Umbilical cord (tissue), 2 donors: ENCODE data around the gene DOCK9. TPM values are rescaled to one million over a fixed set of nuclear protein-coding genes. Genes with fewer than 3 reads are reported as not detected.

Experiments
- DNase-seq: peaks from one replicate; pipeline ENCODE4 v3.0.0-alpha.2; 2015; ENCODE audit warnings: low spot score
- total RNA-seq: library from RNA; depleted of rRNA; stranded (reverse); fragments of >200 nt; gene quantifications from one replicate; pipeline ENCODE4 v1.2.3, GENCODE V29; 2014; ENCODE audit warnings: low replicate concordance; ENCODE audit not compliant: insufficient read depth

DOCK9 gene, protein sequence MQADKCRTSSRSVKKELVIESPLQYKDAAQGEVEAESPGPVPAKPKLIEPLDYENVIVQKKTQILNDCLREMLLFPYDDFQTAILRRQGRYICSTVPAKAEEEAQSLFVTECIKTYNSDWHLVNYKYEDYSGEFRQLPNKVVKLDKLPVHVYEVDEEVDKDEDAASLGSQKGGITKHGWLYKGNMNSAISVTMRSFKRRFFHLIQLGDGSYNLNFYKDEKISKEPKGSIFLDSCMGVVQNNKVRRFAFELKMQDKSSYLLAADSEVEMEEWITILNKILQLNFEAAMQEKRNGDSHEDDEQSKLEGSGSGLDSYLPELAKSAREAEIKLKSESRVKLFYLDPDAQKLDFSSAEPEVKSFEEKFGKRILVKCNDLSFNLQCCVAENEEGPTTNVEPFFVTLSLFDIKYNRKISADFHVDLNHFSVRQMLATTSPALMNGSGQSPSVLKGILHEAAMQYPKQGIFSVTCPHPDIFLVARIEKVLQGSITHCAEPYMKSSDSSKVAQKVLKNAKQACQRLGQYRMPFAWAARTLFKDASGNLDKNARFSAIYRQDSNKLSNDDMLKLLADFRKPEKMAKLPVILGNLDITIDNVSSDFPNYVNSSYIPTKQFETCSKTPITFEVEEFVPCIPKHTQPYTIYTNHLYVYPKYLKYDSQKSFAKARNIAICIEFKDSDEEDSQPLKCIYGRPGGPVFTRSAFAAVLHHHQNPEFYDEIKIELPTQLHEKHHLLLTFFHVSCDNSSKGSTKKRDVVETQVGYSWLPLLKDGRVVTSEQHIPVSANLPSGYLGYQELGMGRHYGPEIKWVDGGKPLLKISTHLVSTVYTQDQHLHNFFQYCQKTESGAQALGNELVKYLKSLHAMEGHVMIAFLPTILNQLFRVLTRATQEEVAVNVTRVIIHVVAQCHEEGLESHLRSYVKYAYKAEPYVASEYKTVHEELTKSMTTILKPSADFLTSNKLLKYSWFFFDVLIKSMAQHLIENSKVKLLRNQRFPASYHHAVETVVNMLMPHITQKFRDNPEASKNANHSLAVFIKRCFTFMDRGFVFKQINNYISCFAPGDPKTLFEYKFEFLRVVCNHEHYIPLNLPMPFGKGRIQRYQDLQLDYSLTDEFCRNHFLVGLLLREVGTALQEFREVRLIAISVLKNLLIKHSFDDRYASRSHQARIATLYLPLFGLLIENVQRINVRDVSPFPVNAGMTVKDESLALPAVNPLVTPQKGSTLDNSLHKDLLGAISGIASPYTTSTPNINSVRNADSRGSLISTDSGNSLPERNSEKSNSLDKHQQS (N-terminal part only)
- total RNA-seq = 37.8 TPM

DNA sequence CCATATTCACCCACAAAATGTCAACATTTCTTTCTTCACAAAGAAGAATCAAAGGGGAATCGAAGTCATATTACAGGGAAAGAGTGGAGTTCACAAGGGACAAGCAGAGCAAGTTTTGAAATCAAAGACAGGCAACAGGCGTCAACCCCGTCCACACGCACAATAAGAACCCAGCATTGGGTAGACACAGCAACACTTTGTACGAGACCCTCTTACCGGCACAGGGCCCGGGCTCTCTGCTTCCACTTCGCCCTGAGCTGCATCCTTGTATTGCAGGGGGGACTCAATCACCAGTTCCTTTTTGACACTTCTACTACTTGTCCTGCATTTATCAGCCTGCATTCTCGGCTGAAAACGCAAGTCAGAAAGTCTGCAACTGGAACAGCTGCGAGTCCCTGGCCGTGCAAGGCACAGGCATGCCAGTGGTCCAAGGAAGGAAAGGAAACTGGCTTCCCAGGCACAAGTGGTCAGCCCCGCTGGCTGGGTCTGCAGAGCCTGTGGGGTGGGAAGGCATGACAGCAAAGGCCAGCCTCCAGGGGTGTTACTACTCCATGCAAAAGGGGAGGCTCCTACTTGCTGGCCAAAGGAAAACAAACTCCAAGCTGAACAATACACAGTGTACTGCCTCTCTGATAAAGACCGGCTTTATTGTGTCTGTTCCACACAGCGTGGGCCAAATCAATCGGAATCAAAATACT, at the start of gene DOCK9:
TSS of gene DOCK9 (minus strand) at position 497 of the 698 bp plus-strand sequence. CDS start at position 342, 155 bp downstream.
- peak; percentile 86 for DNase-seq

DNA sequence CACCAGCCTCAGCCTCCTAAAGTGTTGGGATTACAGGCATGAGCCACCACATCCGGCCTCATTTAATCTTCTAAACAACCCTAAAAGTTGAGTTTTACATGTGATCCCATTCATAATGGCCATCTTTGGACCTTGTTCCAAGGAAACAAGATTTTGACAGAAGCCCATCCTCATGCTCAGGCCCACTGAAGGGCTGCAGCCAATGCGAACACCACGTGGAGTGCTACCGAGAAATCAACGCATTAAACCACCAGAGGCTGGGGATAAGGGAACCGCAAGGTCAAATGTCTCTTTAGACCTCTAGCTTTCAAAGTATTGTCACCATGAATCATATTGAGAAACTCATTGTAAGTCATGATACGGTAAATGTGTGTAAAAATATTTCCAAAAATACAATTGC, 49.4 kb upstream of the DOCK9 start:
- no peak for DNase-seq

GRCh38 chr13:99022941-99023340, 45.1 kb upstream of the DOCK9 start:
- DNase-seq = no peak

- no peak for DNase-seq
Measured at GRCh38 chr13:99018418-99019180, 40.7 kb upstream of the DOCK9 start.

DNA sequence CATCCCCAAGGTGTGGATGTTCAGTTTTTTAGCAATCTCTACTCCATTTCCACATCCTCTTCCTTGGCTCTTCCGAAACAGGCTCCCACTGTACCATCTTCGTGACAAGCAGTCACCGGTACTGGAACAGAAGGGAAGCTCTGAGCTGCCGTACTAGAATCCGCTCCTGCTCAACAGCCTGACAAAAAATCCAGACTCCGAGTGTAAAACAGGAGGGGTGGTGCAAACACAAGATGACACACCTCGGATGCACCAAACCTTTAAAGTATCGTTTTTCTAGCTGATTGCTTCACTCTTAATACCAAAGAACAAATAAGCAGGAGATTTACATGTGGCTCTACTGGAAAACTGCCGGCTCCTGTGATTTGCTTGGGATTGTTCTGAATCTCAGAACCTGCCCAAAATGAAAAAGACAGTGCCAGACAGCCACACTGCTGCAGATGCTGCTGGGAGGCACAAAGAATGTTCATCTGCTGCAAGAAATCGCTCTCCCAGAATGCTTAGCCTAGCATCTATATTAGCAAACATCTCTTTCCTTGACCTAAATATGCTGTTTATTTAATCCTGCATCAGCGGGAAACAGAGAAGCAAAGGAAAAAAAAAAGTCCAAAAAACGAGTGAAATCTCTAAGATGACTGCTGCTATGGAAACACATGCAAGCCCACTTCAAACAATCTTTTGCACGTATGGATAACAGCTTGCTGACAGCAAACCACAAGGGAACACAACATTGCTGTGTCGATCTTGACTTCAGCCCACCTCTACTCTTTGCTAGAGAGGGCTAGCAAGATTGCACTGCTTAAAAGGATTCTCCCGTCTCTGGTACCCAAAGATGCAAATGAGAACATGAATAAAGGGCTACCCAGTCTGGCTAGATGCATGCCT, 38.0 kb upstream of the DOCK9 start:
- peak; percentile 42 for DNase-seq

DNA sequence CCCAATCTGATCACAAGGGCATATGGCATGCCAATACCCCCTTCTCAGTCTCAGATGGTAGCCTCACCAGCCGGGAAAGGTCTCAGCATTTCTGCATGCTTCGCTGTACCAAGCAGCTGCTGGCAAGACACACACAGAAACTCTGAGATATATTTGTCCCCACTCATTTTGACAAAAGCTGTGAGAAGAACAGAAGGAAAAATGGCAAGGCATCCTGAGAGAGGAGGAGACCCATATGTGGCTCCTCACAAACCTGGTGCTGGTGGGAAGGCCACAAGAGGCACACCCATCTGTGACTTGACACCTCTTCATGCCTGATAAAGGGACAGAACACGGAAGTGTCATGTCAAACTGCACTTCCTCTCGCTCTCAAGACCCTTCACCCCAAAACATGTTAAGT, 36.7 kb upstream of the DOCK9 start:
- DNase-seq = no peak

DNA sequence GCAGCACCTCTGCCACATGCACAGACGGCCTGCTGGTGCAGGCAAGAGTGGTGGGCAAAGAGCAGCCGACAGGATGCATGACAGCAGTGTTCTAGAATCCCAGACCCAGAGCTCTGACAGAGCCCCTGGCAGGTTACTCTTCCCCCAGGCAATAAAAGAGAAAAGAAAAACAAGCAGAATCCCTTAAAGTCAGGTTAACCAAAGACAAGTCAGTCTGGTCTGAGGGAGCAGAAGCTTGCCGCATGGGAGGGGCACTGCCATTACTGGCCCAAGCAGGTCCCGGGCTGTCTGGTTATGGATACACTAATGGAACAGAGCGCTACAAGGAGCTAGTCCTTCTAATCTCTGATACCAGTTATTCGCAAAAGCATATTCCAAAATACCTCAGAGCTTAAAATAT, 36.1 kb upstream of the DOCK9 start:
- peak; percentile 25 for DNase-seq

DNA sequence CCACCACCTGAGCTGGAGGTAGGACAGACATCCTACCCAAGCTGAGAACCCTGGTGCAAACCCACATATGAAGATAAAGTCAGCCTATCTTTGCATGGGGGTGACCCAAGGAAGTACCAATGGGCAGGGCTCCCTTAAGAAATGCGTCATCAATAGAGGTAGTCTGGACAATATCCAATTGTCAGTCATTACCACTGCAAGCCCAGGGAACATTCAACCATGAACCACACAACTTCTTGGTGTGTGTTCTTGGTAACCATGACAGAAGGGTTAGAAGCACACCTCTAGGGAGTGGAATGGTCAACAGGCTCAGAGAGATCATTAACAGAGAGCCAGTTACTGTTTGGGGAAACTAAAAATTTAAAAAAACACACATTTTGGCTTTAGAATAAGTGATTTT, 34.7 kb upstream of the DOCK9 start:
- no peak for DNase-seq

- DNase-seq = peak; percentile 44
Measured at GRCh38 chr13:99009987-99010551, 32.2 kb upstream of the DOCK9 start.

GRCh38 chr13:99008577-99008976, 30.7 kb upstream of the DOCK9 start:
- no peak for DNase-seq

- DNase-seq = no peak
Measured at GRCh38 chr13:99007414-99007986, 29.6 kb upstream of the DOCK9 start.

- no peak for DNase-seq
Measured at GRCh38 chr13:99005609-99006008, 27.7 kb upstream of the DOCK9 start.

- DNase-seq = no peak
Measured at GRCh38 chr13:99004978-99005377, 27.1 kb upstream of the DOCK9 start.

GRCh38 chr13:99003851-99004471, 26.1 kb upstream of the DOCK9 start:
- DNase-seq = no peak

- no peak for DNase-seq
Measured at GRCh38 chr13:99003186-99003585, 25.3 kb upstream of the DOCK9 start.

- peak; percentile 29 for DNase-seq
Measured at GRCh38 chr13:99002172-99002710, 24.4 kb upstream of the DOCK9 start.

- DNase-seq = no peak
Measured at GRCh38 chr13:99000137-99000536, 22.3 kb upstream of the DOCK9 start.

- no peak for DNase-seq
Measured at GRCh38 chr13:98999639-98999952, 21.7 kb upstream of the DOCK9 start.
